ENCODE measurements around the gene SURF6. TPM values are rescaled to one million over a fixed set of nuclear protein-coding genes. Genes with fewer than 3 reads are reported as not detected.
A peak's percentile ranks its signal among the peaks of the same experiment; 100 is the strongest.

Gene SURF6
- 6.2 and 8.5 TPM in 2 replicates for polyA plus RNA-seq (2011; rRNA removed)
- 2.8 and 3.2 TPM in 2 replicates for polyA minus RNA-seq (2011; rRNA and poly(A)+ RNA removed)

DNA sequence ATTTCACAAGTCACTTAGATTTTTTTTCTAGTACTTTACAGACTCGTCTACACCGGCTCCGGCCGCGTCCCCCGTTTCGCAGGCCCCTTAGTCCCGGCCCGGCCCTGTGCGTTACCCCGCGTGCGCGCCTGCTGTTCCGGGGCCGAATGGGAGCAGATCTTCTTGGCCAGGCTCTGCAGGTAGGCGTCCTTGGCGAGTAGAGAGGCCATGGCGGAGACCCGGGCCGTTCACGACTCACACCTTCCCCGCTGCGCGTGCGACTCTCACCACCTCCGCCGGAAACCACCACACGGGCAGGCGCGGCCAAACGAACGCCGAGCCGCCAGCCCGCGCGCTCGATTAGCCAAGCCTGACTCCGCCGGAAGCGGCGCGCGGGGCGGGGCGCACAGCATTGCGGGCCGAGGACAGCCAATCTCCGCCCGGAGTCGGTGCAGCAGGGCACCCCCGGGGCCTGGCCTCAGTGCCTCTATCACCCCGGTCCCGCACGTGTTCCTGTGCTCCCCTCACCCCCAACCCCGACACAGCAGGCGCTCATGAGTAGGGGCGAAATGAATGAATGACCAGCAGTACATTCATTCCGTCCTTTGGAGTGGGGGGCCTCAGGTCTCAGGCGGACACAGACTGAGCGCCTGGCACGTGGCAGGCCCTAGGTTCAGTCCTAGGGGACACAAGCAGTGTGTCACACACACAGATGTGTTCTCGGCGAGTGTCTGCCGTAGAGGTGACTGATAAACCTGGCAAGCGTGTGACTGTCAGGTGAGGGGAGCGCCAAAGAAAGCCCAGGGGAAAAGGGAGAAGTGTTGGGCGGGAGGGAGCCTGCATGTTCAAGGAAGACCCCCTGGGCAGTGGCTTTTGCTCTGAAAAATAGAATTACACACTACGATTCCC is at the start of gene SURF6:
Gene SURF6, minus strand, starts transcription at position 265 of the 888 bp plus-strand sequence. Its CDS starts 56 bp downstream, at position 209.
- Histone ChIP-seq H3K27ac (ENCODE audit: low read depth, low read length) (peak within 1 kb of the TSS; percentile 52), H3K9me3 (ENCODE audit: control insufficient read depth, insufficient read depth, low read length) (no peaks in the 10 kb centered on the region), H3K4me3 (ENCODE audit: low read depth, low read length) (peak within 1 kb of the TSS; percentile 98), H3K27me3 (ENCODE audit: control insufficient read depth, insufficient read depth, low read length) (no peaks in the 10 kb centered on the region)
- peak; percentile 41 for DNase-seq (ENCODE audit: low read depth, low spot score)
- POLR2A ChIA-PET = no interaction called here
- TF ChIP-seq, protein P1, sequence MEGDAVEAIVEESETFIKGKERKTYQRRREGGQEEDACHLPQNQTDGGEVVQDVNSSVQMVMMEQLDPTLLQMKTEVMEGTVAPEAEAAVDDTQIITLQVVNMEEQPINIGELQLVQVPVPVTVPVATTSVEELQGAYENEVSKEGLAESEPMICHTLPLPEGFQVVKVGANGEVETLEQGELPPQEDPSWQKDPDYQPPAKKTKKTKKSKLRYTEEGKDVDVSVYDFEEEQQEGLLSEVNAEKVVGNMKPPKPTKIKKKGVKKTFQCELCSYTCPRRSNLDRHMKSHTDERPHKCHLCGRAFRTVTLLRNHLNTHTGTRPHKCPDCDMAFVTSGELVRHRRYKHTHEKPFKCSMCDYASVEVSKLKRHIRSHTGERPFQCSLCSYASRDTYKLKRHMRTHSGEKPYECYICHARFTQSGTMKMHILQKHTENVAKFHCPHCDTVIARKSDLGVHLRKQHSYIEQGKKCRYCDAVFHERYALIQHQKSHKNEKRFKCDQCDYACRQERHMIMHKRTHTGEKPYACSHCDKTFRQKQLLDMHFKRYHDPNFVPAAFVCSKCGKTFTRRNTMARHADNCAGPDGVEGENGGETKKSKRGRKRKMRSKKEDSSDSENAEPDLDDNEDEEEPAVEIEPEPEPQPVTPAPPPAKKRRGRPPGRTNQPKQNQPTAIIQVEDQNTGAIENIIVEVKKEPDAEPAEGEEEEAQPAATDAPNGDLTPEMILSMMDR (IDR thresholded peaks at IDR 0.05; ENCODE audit: low read depth, low read length) = no peak
- CTCF ChIA-PET = no interaction called here

DNA sequence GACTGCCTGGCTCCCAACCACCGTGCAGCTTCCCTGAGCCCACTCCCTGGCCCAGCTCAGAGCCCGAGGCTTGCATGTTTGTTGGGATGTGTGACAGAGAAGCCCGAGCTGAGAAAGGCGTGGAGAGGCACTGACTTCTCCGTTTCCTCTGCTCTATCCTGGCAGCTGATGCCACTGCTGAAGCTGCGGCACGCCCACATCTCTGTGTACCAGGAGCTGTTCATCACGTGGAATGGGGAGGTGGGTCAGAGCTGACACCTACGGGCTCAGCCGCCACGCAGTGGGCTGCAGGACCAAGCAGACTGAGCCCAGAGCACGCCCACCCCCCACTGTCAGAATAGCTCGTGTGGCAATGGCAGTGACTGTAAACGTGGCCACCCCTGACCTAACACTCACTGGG is 49.5 kb upstream of the SURF6 start:
- DNase-seq (ENCODE audit: low read depth, low spot score) = no peak
- ChIA-PET CTCF (no interaction called here), POLR2A (interaction anchor here (0.9 kb wide), 1 partner anchor 10 kb away, joined by 3 read pairs; no protein-coding TSS in a partner anchor)
- Histone ChIP-seq H3K9me3 (ENCODE audit: control insufficient read depth, insufficient read depth, low read length) (no peaks in the 10 kb centered on the region), H3K27ac (ENCODE audit: low read depth, low read length) (no peak overlapping the region), H3K4me3 (ENCODE audit: low read depth, low read length) (no peak overlapping the region), H3K27me3 (ENCODE audit: control insufficient read depth, insufficient read depth, low read length) (peaks cover 3% of the 10 kb centered on the region)
- TF ChIP-seq, protein P1 (IDR thresholded peaks at IDR 0.05; ENCODE audit: low read depth, low read length) = no peak

DNA sequence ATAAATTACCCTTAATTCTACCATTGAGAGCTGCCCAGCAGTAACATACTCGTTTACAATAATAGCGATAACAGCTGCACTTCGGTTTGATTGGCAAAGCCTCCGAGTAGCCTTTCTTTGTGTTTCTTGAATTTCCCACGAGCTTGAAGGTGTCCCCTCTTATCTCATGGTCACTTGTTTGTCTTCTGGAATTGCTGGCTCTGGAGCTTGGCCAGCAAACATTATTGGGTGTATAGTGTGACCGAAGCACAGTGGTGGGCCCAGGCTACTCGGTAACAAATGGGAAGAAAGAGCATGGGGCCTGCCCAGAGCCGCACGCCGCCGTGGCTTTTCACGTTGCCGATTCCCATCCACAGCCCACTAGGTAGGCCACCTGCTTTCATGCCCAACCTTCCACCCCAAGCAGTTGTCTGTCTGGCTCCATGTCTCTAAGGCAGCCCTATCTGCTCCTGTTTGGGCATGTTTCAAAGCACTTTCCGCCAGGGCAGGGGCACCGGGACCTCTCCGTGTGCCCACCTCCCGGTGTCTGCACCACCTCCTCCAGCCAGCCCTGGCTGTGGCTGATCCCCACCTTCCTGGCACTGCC is 48.8 kb upstream of the SURF6 start:
- TF ChIP-seq, protein P1 (IDR thresholded peaks at IDR 0.05; ENCODE audit: low read depth, low read length) = no peak
- H3K27ac ChIP-seq (ENCODE audit: low read depth, low read length) = no peak overlapping the region
- no peaks in the 10 kb centered on the region for H3K9me3 ChIP-seq (ENCODE audit: control insufficient read depth, insufficient read depth, low read length)
- ChIA-PET POLR2A (no interaction called here), CTCF (no interaction called here)
- H3K4me3 ChIP-seq (ENCODE audit: low read depth, low read length) = no peak overlapping the region
- no peak for DNase-seq (ENCODE audit: low read depth, low spot score)
- H3K27me3 ChIP-seq (ENCODE audit: control insufficient read depth, insufficient read depth, low read length) = peaks cover 3% of the 10 kb centered on the region

DNA sequence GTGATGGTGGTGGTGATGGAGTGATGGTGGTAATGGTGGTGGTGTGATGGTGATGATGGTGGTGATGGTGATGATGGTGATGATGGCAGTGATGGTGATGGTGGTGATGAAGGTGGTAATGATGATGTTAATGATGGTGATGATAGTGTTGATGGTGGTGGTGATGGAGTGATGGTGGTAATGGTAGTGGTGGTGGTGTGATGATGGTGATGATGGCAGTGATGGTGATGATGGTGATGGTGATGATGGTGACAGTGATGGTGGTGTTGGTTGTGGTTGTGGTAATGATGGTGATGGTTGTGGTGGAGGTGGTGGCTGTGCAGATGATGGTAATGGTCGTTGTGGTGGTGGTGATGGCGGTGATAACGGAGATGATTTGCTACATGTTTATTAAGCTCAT is 47.5 kb upstream of the SURF6 start:
- H3K4me3 ChIP-seq (ENCODE audit: low read depth, low read length) = no peak overlapping the region
- peaks cover under 1% of the 10 kb centered on the region; the same call in 1 of the 2 replicates for H3K9me3 ChIP-seq (ENCODE audit: control insufficient read depth, insufficient read depth, low read length)
- CTCF ChIA-PET = no interaction called here
- H3K27ac ChIP-seq (ENCODE audit: low read depth, low read length) = no peak overlapping the region
- H3K27me3 ChIP-seq (ENCODE audit: control insufficient read depth, insufficient read depth, low read length) = no peaks in the 10 kb centered on the region
- TF ChIP-seq, protein P1 (IDR thresholded peaks at IDR 0.05; ENCODE audit: low read depth, low read length) = no peak
- DNase-seq (ENCODE audit: low read depth, low spot score) = no peak
- POLR2A ChIA-PET = no interaction called here

Data from AG04450 (cell line).